Measurements from ENCODE around the gene UNC5C. TPM values are rescaled to one million over a fixed set of nuclear protein-coding genes. Genes with fewer than 3 reads are reported as not detected.

UNC5C gene
- total RNA-seq, 1 experiment from 2014 or later: 8.2 TPM

DNA sequence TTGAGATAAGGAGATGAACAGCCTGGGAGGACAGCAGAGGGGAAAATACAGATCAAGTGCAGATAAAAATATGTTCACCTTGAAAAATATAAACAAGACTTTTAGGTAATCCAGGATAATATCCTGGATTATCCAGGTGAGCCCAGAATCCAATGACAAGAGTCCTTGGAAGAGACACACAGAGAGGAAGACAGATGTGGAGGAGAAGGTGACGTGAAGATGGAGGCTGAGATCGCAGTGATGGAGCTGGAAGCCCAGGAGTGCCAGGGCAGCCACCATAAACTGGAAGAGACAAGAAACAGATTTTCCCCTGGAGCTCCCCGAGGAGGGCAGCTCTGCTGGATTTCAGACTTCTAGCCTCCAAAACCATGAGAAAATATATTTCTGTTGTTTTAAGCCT, 230.7 kb downstream of the UNC5C start:
- BruUV-seq (replicated peaks): no TSS peak
- CTCF ChIA-PET: no interaction called here
- ATAC-seq (no peak), DNase-seq (ENCODE audit: low read depth, low spot score) (no peak)
- intact Hi-C loops (cut with micrococcal nuclease; ENCODE audit: unreplicated experiment) (no loop called here), in situ Hi-C loops (cut with HindIII; ENCODE audit: low pct_unique_long_range_greater_than_20kb, low sequenced_read_pairs) (no loop called here)
- Histone ChIP-seq H3K36me3 (ENCODE audit: control insufficient read depth, insufficient read depth, low read length) (no peaks in the 10 kb centered on the region), H3K4me3 (ENCODE audit: low read depth in 2 of 2, low read length in 2 of 2) (no peak overlapping the region), H3K27me3 (ENCODE audit: control insufficient read depth, insufficient read depth, low read length) (no peaks in the 10 kb centered on the region), H3K4me1 (ENCODE audit: control insufficient read depth, insufficient read depth, low read length) (no peaks in the 10 kb centered on the region), H3K9me3 (ENCODE audit: control insufficient read depth, insufficient read depth, low read depth, low read length) (no peaks in the 10 kb centered on the region), H3K27ac (ENCODE audit: low read length) (no peak overlapping the region)
- TF ChIP-seq, protein P1, sequence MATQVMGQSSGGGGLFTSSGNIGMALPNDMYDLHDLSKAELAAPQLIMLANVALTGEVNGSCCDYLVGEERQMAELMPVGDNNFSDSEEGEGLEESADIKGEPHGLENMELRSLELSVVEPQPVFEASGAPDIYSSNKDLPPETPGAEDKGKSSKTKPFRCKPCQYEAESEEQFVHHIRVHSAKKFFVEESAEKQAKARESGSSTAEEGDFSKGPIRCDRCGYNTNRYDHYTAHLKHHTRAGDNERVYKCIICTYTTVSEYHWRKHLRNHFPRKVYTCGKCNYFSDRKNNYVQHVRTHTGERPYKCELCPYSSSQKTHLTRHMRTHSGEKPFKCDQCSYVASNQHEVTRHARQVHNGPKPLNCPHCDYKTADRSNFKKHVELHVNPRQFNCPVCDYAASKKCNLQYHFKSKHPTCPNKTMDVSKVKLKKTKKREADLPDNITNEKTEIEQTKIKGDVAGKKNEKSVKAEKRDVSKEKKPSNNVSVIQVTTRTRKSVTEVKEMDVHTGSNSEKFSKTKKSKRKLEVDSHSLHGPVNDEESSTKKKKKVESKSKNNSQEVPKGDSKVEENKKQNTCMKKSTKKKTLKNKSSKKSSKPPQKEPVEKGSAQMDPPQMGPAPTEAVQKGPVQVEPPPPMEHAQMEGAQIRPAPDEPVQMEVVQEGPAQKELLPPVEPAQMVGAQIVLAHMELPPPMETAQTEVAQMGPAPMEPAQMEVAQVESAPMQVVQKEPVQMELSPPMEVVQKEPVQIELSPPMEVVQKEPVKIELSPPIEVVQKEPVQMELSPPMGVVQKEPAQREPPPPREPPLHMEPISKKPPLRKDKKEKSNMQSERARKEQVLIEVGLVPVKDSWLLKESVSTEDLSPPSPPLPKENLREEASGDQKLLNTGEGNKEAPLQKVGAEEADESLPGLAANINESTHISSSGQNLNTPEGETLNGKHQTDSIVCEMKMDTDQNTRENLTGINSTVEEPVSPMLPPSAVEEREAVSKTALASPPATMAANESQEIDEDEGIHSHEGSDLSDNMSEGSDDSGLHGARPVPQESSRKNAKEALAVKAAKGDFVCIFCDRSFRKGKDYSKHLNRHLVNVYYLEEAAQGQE (IDR thresholded peaks at IDR 0.05; ENCODE audit: insufficient read depth in 1 of 2, low read depth in 2 of 2, low read length in 1 of 2): no peak
- TF ChIP-seq POLR2AphosphoS5 (IDR thresholded peaks at IDR 0.05; ENCODE audit: low read depth, low read length) (no peak), TCF7L2 (IDR thresholded peaks at IDR 0.05; ENCODE audit: low read depth, low read length) (no peak), SIN3A (IDR thresholded peaks at IDR 0.05; ENCODE audit: borderline replicate concordance, insufficient read depth, low read depth, low read length) (no peak)
- TF ChIP-seq, protein P2, sequence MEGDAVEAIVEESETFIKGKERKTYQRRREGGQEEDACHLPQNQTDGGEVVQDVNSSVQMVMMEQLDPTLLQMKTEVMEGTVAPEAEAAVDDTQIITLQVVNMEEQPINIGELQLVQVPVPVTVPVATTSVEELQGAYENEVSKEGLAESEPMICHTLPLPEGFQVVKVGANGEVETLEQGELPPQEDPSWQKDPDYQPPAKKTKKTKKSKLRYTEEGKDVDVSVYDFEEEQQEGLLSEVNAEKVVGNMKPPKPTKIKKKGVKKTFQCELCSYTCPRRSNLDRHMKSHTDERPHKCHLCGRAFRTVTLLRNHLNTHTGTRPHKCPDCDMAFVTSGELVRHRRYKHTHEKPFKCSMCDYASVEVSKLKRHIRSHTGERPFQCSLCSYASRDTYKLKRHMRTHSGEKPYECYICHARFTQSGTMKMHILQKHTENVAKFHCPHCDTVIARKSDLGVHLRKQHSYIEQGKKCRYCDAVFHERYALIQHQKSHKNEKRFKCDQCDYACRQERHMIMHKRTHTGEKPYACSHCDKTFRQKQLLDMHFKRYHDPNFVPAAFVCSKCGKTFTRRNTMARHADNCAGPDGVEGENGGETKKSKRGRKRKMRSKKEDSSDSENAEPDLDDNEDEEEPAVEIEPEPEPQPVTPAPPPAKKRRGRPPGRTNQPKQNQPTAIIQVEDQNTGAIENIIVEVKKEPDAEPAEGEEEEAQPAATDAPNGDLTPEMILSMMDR (IDR thresholded peaks at IDR 0.05): no peak
- POLR2A ChIA-PET: no interaction called here

DNA sequence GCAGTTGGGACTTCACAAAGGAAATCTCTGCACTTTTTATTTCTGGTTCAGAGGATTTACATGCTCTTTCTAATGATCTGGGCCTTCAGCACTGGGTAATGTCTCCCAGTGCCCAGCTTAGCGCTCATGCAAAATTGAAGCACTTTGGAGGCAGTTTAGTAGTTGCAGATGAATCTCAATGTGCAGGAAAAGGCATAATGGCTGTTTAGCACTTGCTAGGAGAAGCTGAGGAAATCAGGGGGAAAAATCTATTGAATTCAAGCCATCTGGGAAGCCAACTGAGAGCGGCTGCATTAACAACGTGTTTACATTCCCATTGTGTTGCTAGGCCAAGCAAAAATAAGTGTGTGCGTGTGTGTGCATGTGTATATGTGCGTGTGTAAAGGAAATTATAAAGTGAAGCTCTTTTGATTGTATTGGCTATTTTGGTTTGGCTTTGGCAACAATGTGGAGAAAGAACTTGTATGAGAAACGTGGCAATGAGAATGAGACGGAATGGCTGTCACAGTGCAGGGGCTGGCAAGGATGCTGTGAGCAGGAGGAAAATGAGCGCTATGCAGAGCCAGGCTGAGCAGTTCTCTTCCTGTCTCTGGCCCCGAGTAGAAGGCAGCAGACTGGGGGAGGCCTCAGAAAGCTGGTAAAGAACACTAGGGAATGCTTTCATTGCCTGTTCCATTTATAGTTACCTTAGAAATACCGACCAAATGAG, 231.5 kb downstream of the UNC5C start:
- BruUV-seq (replicated peaks): no TSS peak
- TF ChIP-seq TCF7L2 (IDR thresholded peaks at IDR 0.05; ENCODE audit: low read depth, low read length) (no peak), POLR2AphosphoS5 (IDR thresholded peaks at IDR 0.05; ENCODE audit: low read depth, low read length) (no peak), SIN3A (IDR thresholded peaks at IDR 0.05; ENCODE audit: borderline replicate concordance, insufficient read depth, low read depth, low read length) (no peak)
- TF ChIP-seq, protein P1 (IDR thresholded peaks at IDR 0.05; ENCODE audit: insufficient read depth in 1 of 2, low read depth in 2 of 2, low read length in 1 of 2): no peak
- TF ChIP-seq, protein P2 (IDR thresholded peaks at IDR 0.05): no peak
- no peak for ATAC-seq
- H3K27ac ChIP-seq (ENCODE audit: low read length): no peak overlapping the region
- H3K36me3 ChIP-seq (ENCODE audit: control insufficient read depth, insufficient read depth, low read length): no peaks in the 10 kb centered on the region
- H3K4me1 ChIP-seq (ENCODE audit: control insufficient read depth, insufficient read depth, low read length): no peaks in the 10 kb centered on the region
- ChIA-PET POLR2A (no interaction called here), CTCF (no interaction called here)
- H3K4me3 ChIP-seq (ENCODE audit: low read depth in 2 of 2, low read length in 2 of 2): no peak overlapping the region
- no peak for DNase-seq (ENCODE audit: low read depth, low spot score)
- H3K9me3 ChIP-seq (ENCODE audit: control insufficient read depth, insufficient read depth, low read depth, low read length): no peaks in the 10 kb centered on the region
- intact Hi-C loops (cut with micrococcal nuclease; ENCODE audit: unreplicated experiment): no loop called here
- no peaks in the 10 kb centered on the region for H3K27me3 ChIP-seq (ENCODE audit: control insufficient read depth, insufficient read depth, low read length)
- in situ Hi-C loops (cut with HindIII; ENCODE audit: low pct_unique_long_range_greater_than_20kb, low sequenced_read_pairs): no loop called here

Measured in Panc1 (cell line).